IMR-90 (cell line): ENCODE results near the gene SIRT2. TPM values are rescaled to one million over a fixed set of nuclear protein-coding genes. Genes with fewer than 3 reads are reported as not detected.

Source experiments
- ATAC-seq: fragments of 200-7000 bp; cut with Tn5 transposase; 2 replicates; pipeline ENCODE4 v1.9.1; 2020; ENCODE audit warnings: low read depth, mild to moderate bottlenecking, moderate library complexity
- BruUV-seq: library from RNA; stranded (reverse); fragments of 400-500 nt; replicated peaks from 2 replicates; lab custom pipeline; 2021; lab: Mats Ljungman, UMichigan
- CTCF ChIA-PET: fragments of 300-600 bp; formaldehyde crosslinking; extraction: SDS; loops from one replicate; lab custom pipeline; 2021; ENCODE audit warnings: antibody characterized with exemption; lab: Yijun Ruan, JAX
- POLR2A ChIA-PET: fragments of 300-600 bp; sonication (Branson Sonifier 250); formaldehyde crosslinking; loops from one replicate; lab custom pipeline; 2022; ENCODE audit warnings: antibody characterized with exemption; ENCODE audit not compliant: unreplicated experiment; lab: Charles Lee
- DNase-seq: peaks from one replicate; pipeline ENCODE4 v3.0.0; 2013
- H2AFZ ChIP-seq: replicated peaks from 2 replicates; pipeline ENCODE3; 2013; ENCODE audit warnings: low read length, mild to moderate bottlenecking; ENCODE audit not compliant: poor library complexity
- H2AK5ac ChIP-seq: 2 replicates; pipeline ENCODE4 v1.6.1; 2013; ENCODE audit warnings: low read depth, low read length, inconsistent platforms
- H2AK9ac ChIP-seq: replicated peaks from 2 replicates; pipeline ENCODE3; 2013; ENCODE audit warnings: mild to moderate bottlenecking, low read depth, low read length, moderate library complexity; ENCODE audit not compliant: poor library complexity
- H2BK120ac ChIP-seq: 2 replicates; pipeline ENCODE4 v1.6.1; 2013; ENCODE audit warnings: low read depth, low read length, inconsistent platforms
- H2BK15ac ChIP-seq: 3 replicates; pipeline ENCODE4 v1.6.1; 2013; ENCODE audit warnings: low read depth, low read length, inconsistent platforms
- H2BK20ac ChIP-seq: 2 replicates; pipeline ENCODE4 v1.6.1; 2013; ENCODE audit warnings: low read depth, mild to moderate bottlenecking, inconsistent platforms, low read length, moderate library complexity
- H2BK5ac ChIP-seq: 2 replicates; pipeline ENCODE4 v1.6.1; 2013; ENCODE audit warnings: mild to moderate bottlenecking, low read depth, low read length, inconsistent platforms; ENCODE audit not compliant: poor library complexity, severe bottlenecking
- H3K14ac ChIP-seq: replicated peaks from 2 replicates; pipeline ENCODE4 v1.6.1; 2013; ENCODE audit warnings: low read depth, low read length, inconsistent platforms
- H3K18ac ChIP-seq: 2 replicates; pipeline ENCODE4 v1.6.1; 2013; ENCODE audit warnings: low read depth, low read length, control low read depth
- H3K23ac ChIP-seq: 2 replicates; pipeline ENCODE4 v1.6.1; 2013; ENCODE audit warnings: low read depth, low read length, inconsistent platforms
- H3K27ac ChIP-seq: 2 replicates; pipeline ENCODE4 v1.5.1; 2013; ENCODE audit warnings: mild to moderate bottlenecking, control low read depth, low read length; ENCODE audit not compliant: insufficient read depth
- H3K27me3 ChIP-seq: 2 replicates; pipeline ENCODE4 v1.6.1; 2013; ENCODE audit warnings: low read length; ENCODE audit not compliant: control insufficient read depth, insufficient read depth
- H3K36me3 ChIP-seq: 2 replicates; pipeline ENCODE4 v1.6.1; 2013; ENCODE audit warnings: low read length, mixed read lengths; ENCODE audit not compliant: control insufficient read depth, insufficient read depth
- H3K4ac ChIP-seq: 2 replicates; pipeline ENCODE4 v1.6.1; 2013; ENCODE audit warnings: low read depth, low read length, inconsistent platforms
- H3K4me1 ChIP-seq: 2 replicates; pipeline ENCODE4 v1.6.1; 2013; ENCODE audit warnings: low read length, mixed read lengths; ENCODE audit not compliant: control insufficient read depth, insufficient read depth
- H3K4me2 ChIP-seq: 2 replicates; pipeline ENCODE4 v1.6.1; 2013; ENCODE audit warnings: low read depth, mild to moderate bottlenecking, control low read depth, low read length, moderate library complexity
- H3K4me3 ChIP-seq: 2 replicates; pipeline ENCODE4 v1.5.1; 2013; ENCODE audit warnings: low read depth, mild to moderate bottlenecking, control low read depth, low read length, moderate library complexity; ENCODE audit not compliant: insufficient read depth
- H3K56ac ChIP-seq: 2 replicates; pipeline ENCODE4 v1.6.1; 2013; ENCODE audit warnings: low read length, inconsistent platforms; ENCODE audit not compliant: insufficient read depth; ENCODE audit errors: extremely low read depth
- H3K79me1 ChIP-seq, 2 experiments: 2 replicates each; pipeline ENCODE4 v1.6.1; 2013; ENCODE audit warnings: low read length in 2 of 2, inconsistent platforms in 1 of 2, low read depth in 1 of 2
- H3K9ac ChIP-seq: 2 replicates; pipeline ENCODE4 v1.6.1; 2013; ENCODE audit warnings: low read depth, low read length, control low read depth
- H3K9me1 ChIP-seq: 2 replicates; pipeline ENCODE4 v1.6.1; 2013; ENCODE audit warnings: low read length, inconsistent platforms; ENCODE audit not compliant: insufficient read depth
- H3K9me3 ChIP-seq: 2 replicates; pipeline ENCODE4 v1.6.1; 2013; ENCODE audit warnings: low read length; ENCODE audit not compliant: control insufficient read depth, insufficient read depth
- H4K20me1 ChIP-seq: 2 replicates; pipeline ENCODE4 v1.6.1; 2013; ENCODE audit warnings: low read length, inconsistent platforms; ENCODE audit not compliant: insufficient read depth
- H4K5ac ChIP-seq: 2 replicates; pipeline ENCODE4 v1.6.1; 2013; ENCODE audit warnings: mild to moderate bottlenecking, low read depth, low read length, control low read depth
- H4K8ac ChIP-seq, 2 experiments: 2 replicates each; pipeline ENCODE4 v1.6.1; 2013; ENCODE audit warnings: low read depth in 2 of 2, low read length in 2 of 2, control low read depth in 1 of 2, inconsistent platforms in 1 of 2
- H4K91ac ChIP-seq: 2 replicates; pipeline ENCODE4 v1.6.1; 2013; ENCODE audit warnings: low read depth, low read length, inconsistent platforms; ENCODE audit not compliant: insufficient read depth
- MAZ ChIP-seq: IDR thresholded peaks from 2 replicates; pipeline ENCODE4 v1.6.1; 2012; ENCODE audit warnings: low read depth, mild to moderate bottlenecking, low read length, improper control_type of control experiment, moderate library complexity, borderline replicate concordance
- NFE2L2 ChIP-seq: fragments of 150-350 bp; IDR thresholded peaks from 2 replicates; pipeline ENCODE4 v1.6.1; 2016; ENCODE audit warnings: low read depth, mild to moderate bottlenecking, low read length
- POLR2A ChIP-seq: IDR thresholded peaks from 2 replicates; pipeline ENCODE4 v1.6.1; 2012; ENCODE audit warnings: mild to moderate bottlenecking, low read depth, low read length
- RCOR1 ChIP-seq: IDR thresholded peaks from 2 replicates; pipeline ENCODE4 v1.6.1; 2012; ENCODE audit warnings: mild to moderate bottlenecking, low read length, improper control_type of control experiment; ENCODE audit not compliant: insufficient replicate concordance
- WGBS, 2 experiments: methylation state at CpG; one replicate each; pipeline versions ENCODE4 v1.1.5 to v1.1.7; 2013; ENCODE audit warnings: missing lambda C conversion rate in 2 of 2; ENCODE audit not compliant: insufficient read length in 1 of 2; ENCODE audit errors: extremely low coverage in 2 of 2; 5-methylcytosine and 5-hydroxymethylcytosine counted together
- dilution Hi-C: fragments of 300-500 bp; cut with HindIII; formaldehyde crosslinking; loops from one replicate; pipeline ENCODE4 v1.14.3; 2018; ENCODE audit warnings: low sequenced_read_pairs; ENCODE audit not compliant: unreplicated experiment
- in situ Hi-C: fragments of 300-500 bp; cut with MboI; formaldehyde crosslinking; loops from 3 replicates; pipeline ENCODE4 v1.14.3; 2019; ENCODE audit warnings: low sequenced_read_pairs, inconsistent platforms, mixed read lengths
- intact Hi-C: fragments of 100-400 bp; cut with micrococcal nuclease; formaldehyde crosslinking; loops from 2 replicates; pipeline ENCODE4 v1.10.0; 2022
- polyA plus RNA-seq, 3 experiments: library from polyadenylated mRNA; depleted of rRNA; stranded (reverse); fragments of >200 nt; gene quantifications; 2 replicates each; pipeline ENCODE4 v1.2.3, GENCODE V29; 2012; ENCODE audit warnings: low replicate concordance in 1 of 3
- total RNA-seq: library from RNA; depleted of rRNA; stranded (reverse); fragments of >200 nt; gene quantifications from 2 replicates; pipeline ENCODE4 v1.2.3, GENCODE V29; 2012

Gene SIRT2
- total and polyA plus RNA-seq, 2 of the 4 experiments (the other 2 are of a cell fraction) = 43.0 to 50.0 TPM

DNA sequence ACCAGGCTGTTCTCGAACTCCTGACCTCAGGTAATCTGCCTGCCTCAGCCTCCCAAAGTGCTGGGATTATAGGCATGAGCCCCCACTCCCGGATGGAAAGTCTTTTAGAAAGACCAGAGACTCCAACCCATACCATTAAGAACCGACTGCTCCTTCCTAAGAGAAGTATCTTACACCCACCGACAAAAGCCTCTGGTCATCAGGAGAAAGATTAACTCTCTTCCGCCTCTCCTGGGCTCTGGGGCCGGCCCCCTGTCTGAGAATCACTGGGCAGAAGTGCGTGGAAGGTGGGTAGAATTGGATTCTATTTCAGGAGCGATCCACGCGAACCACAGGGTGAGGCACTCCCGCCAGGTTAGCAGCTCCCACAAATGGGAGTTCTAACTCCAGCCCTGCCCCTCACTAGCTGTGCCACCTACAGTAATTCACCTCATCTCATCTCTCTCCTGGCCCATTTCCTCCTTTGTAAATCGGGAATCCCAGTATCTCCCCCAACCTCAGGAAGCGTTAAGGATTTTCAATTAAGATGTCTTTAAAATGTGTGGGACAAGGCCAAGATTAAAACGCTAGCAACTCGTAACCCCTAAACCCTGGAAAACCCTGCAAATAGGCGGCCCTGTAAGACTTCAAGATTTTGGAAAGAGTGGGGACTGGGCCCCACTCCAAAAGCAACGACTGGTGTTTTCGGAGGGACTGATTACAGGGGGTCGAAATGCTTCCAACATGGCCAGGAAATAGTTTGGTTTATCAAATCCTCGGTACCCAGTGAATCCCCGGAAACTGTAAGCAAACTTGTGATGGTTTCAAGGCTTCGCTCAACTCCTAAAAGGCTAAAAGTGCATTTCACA lies 50.9 kb downstream of the SIRT2 start:
- in situ Hi-C loops = no loop called here
- Histone ChIP-seq H3K14ac (peak overlapping the region; percentile 83), H2AK5ac (peak overlapping the region; percentile 69), H2BK20ac (no peak overlapping the region; the same call in 1 of the 2 replicates), H2AFZ (no peak overlapping the region), H4K5ac (peak overlapping the region; percentile 8; the same call in 1 of the 2 replicates), H2BK15ac (no peak overlapping the region), H3K27ac (peak overlapping the region; percentile 41), H3K4ac (peak overlapping the region; percentile 46), H3K4me1 (peaks cover 15% of the 10 kb centered on the region), H3K9ac (peak overlapping the region; percentile 73), H3K56ac (peak overlapping the region; percentile 71), H3K23ac (peak overlapping the region; percentile 83), H3K27me3 (no peaks in the 10 kb centered on the region), H3K36me3 (peaks cover 37% of the 10 kb centered on the region), H4K91ac (peak overlapping the region; percentile 78), H4K20me1 (peaks cover 56% of the 10 kb centered on the region), H3K4me3 (peak overlapping the region; percentile 49), H3K79me1 (peaks cover 26 to 70% of the 10 kb centered on the region in 2 experiments), H3K18ac (peak overlapping the region; percentile 22; the same call in 1 of the 2 replicates), H2BK120ac (no peak overlapping the region), H3K9me3 (no peaks in the 10 kb centered on the region), H3K9me1 (peaks cover 11% of the 10 kb centered on the region), H2BK5ac (peak overlapping the region; percentile 43), H4K8ac (peak overlapping the region; percentile 40 to 70), H2AK9ac (peak overlapping the region; percentile 90), H3K4me2 (peak overlapping the region; percentile 89)
- WGBS, 2 experiments = 0% methylated on average over 1 of the region's 22 CpGs; no CpG with 5 or more reads in 1 of the 2 experiments
- intact Hi-C loops = loop anchor here (2.0 kb wide), 1 partner anchor 18 kb away; the partner anchor contains the start of gene ECH1
- CTCF ChIA-PET = interaction anchor here (0.5 kb wide), 1 partner anchor 16 kb away, joined by 3 read pairs; no protein-coding TSS in a partner anchor
- ATAC-seq (no peak), DNase-seq (no peak)
- BruUV-seq = TSS peak; percentile 44
- POLR2A ChIA-PET = interaction anchor here (0.5 to 1.0 kb wide), 5 partner anchors 15 to 201 kb away, joined by 3 to 6 read pairs (median 3); partner anchors contain the start of gene ACTN4
- TF ChIP-seq RCOR1 (no peak), POLR2A (no peak; the same call in 1 of the 2 replicates), NFE2L2 (no peak), MAZ (no peak)
- dilution Hi-C loops = no loop called here
